ENCODE results near the gene B3GALT6. TPM values are rescaled to one million over a fixed set of nuclear protein-coding genes. Genes with fewer than 3 reads are reported as not detected.
A peak's percentile ranks its signal among the peaks of the same experiment; 100 is the strongest.
"Not testable (repeated sequence)": the region's sequence is repeated elsewhere in the genome, so short reads cannot be mapped to it uniquely, and the experiment has no call there.

Gene B3GALT6
- total RNA-seq, 1 experiment from 2014 or later, result 33.4 TPM

GRCh38 chr1:1248009-1248913 lies 16.2 kb downstream of the B3GALT6 start:
- DNase-seq; H3K9me3 ChIP-seq (replicated peaks); H3K27ac ChIP-seq; H3K36me3 ChIP-seq; H3K27me3 ChIP-seq; H3K4me1 ChIP-seq; H3K4me3 ChIP-seq: not testable (repeated sequence)

DNA sequence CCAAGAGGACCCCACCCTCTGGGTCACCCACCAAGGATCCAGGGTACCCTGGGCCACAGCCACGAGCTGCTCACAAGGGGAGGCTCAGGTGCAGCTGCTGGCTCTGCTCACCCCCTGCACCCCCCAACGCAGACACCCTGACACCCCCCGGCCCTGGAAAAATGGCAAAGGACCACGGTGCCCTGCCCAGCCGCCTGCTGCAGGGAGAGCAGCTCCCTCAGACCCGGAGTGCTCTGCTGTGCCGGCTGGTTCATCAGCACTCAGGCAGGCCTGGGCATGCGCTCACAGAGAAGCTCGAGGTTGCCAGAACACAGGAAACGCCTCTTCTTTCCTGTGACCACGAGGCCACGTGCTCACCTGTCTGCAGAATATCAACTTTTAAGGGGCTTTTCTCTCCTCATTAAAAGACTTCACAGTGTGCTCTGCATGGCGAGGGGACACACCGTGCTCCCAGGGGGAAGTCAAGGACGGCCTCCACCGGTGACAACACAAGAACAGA lies 18.8 kb downstream of the B3GALT6 start:
- H3K27me3 ChIP-seq, result no peaks in the 10 kb centered on the region
- peaks cover 4% of the 10 kb centered on the region; the same call in 1 of the 2 replicates for H3K4me1 ChIP-seq
- no peak overlapping the region for H3K27ac ChIP-seq
- no peaks in the 10 kb centered on the region for H3K9me3 ChIP-seq (replicated peaks)
- peaks cover 20% of the 10 kb centered on the region for H3K36me3 ChIP-seq
- peak in 1 of 2 experiments; percentile 47 for DNase-seq
- H3K4me3 ChIP-seq, result no peak overlapping the region

- peaks cover 30% of the 10 kb centered on the region for H3K36me3 ChIP-seq
- no peaks in the 10 kb centered on the region for H3K27me3 ChIP-seq
- no peak overlapping the region for H3K4me3 ChIP-seq
- no peak overlapping the region for H3K27ac ChIP-seq
- no peaks in the 10 kb centered on the region for H3K9me3 ChIP-seq (replicated peaks)
- DNase-seq, result no peak
- H3K4me1 ChIP-seq, result peaks cover 4% of the 10 kb centered on the region; the same call in 1 of the 2 replicates
Measured at GRCh38 chr1:1253314-1253713, 21.3 kb downstream of the B3GALT6 start.

- H3K36me3 ChIP-seq, result peaks cover 35% of the 10 kb centered on the region
- no peak for DNase-seq
- H3K9me3 ChIP-seq (replicated peaks), result no peaks in the 10 kb centered on the region
- no peak overlapping the region for H3K4me3 ChIP-seq
- H3K4me1 ChIP-seq, result peaks cover 4% of the 10 kb centered on the region; the same call in 1 of the 2 replicates
- H3K27me3 ChIP-seq, result no peaks in the 10 kb centered on the region
- no peak overlapping the region for H3K27ac ChIP-seq
Measured at GRCh38 chr1:1253972-1254666, 22.1 kb downstream of the B3GALT6 start.

DNA sequence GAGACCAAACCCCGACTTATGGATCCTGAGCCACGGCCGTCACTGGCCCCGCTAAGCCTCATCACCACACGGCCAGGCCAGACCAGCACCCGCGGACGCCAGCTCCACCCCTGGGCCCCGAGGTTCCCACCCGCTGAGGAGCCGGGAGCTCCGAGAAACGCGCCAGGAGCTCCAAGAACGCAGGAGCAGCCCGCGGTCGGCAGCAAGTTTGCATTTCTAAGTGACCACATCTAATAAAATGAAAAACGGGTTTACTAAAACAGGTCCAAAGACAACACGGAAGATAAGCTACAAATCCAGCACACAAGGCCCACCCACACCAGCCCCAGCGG lies 22.6 kb downstream of the B3GALT6 start:
- H3K27me3 ChIP-seq, result no peaks in the 10 kb centered on the region
- H3K36me3 ChIP-seq, result peaks cover 38% of the 10 kb centered on the region
- H3K27ac ChIP-seq, result no peak overlapping the region
- no peaks in the 10 kb centered on the region for H3K9me3 ChIP-seq (replicated peaks)
- no peak for DNase-seq
- no peak overlapping the region for H3K4me3 ChIP-seq
- peaks cover 4% of the 10 kb centered on the region; the same call in 1 of the 2 replicates for H3K4me1 ChIP-seq

DNA sequence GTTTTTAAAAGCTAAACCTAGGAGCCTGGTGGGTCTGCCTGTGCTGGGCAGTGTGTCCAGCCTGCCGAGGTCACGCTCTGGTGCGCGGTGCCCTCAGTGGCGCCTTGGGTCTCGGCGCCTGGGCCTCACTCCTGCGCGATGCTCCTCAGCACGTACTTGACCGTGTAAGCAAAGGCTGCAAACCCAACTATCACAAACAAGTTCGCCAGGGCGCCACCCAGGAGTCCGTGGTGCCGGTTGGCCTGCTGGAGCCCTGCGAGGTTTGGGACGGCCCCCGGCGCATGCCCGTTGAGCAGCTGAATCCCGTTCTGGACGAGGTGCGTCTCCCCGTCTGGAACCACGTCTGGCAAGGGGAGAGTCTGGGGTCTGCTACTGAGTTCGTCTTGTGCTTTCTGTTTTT lies 23.0 kb downstream of the B3GALT6 start:
- H3K9me3 ChIP-seq (replicated peaks), result no peaks in the 10 kb centered on the region
- no peak overlapping the region for H3K27ac ChIP-seq
- DNase-seq, result no peak
- no peak overlapping the region for H3K4me3 ChIP-seq
- H3K36me3 ChIP-seq, result peaks cover 41% of the 10 kb centered on the region
- H3K27me3 ChIP-seq, result no peaks in the 10 kb centered on the region
- peaks cover 4% of the 10 kb centered on the region; the same call in 1 of the 2 replicates for H3K4me1 ChIP-seq

GRCh38 chr1:1255611-1256010 lies 23.6 kb downstream of the B3GALT6 start:
- peaks cover 46% of the 10 kb centered on the region for H3K36me3 ChIP-seq
- no peaks in the 10 kb centered on the region for H3K27me3 ChIP-seq
- DNase-seq, result no peak
- no peaks in the 10 kb centered on the region for H3K9me3 ChIP-seq (replicated peaks)
- no peak overlapping the region for H3K4me3 ChIP-seq
- no peak overlapping the region for H3K27ac ChIP-seq
- H3K4me1 ChIP-seq, result peaks cover 4% of the 10 kb centered on the region; the same call in 1 of the 2 replicates

- H3K4me3 ChIP-seq, result no peak overlapping the region
- H3K27me3 ChIP-seq, result no peaks in the 10 kb centered on the region
- no peak overlapping the region for H3K27ac ChIP-seq
- no peaks in the 10 kb centered on the region for H3K4me1 ChIP-seq
- no peak for DNase-seq
- H3K9me3 ChIP-seq (replicated peaks), result no peaks in the 10 kb centered on the region
- H3K36me3 ChIP-seq, result peaks cover 62% of the 10 kb centered on the region
Measured at GRCh38 chr1:1256956-1257871, 25.2 kb downstream of the B3GALT6 start.

DNA sequence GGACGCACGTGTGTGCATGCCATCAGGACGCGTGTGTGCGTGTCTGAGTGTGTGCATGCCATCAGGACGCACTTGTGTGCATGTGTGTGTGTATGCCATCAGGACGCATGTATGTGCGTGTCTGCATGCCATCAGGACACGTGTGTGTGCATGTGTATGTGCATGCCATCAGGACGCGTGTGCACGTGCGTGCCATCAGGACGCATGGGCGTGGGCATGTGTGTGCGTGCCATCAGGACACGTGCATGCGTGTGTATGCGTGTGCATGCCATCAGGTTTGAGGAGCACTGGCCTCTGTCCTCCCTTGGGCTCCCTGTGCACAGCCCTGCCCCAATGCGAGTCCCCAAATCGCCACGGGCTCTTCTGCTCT lies 27.1 kb downstream of the B3GALT6 start:
- no peak for DNase-seq
- Histone ChIP-seq H3K4me3 (no peak overlapping the region), H3K27ac (no peak overlapping the region), H3K4me1 (no peaks in the 10 kb centered on the region), H3K27me3 (no peaks in the 10 kb centered on the region), H3K36me3 (peaks cover 74% of the 10 kb centered on the region), H3K9me3 (replicated peaks) (no peaks in the 10 kb centered on the region)

DNA sequence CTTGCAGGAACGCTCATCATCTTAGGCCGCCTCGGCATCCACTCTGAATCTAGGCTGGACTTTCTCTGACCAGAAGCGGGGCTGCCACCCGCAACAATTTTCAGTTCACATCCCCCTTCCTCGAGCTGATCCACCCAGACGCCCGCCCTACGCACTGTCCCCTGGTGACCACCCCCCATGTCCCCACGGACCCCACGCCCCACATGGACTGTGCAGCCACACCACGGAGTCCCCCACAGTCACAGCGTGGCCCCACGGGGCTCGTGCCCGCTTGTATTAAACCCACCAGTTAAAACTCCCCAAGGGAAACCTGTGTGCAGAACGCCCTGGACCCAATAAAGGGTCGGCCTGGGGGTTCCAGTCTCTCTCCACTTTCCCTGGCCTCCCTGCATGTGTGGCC lies 27.5 kb downstream of the B3GALT6 start:
- H3K27ac ChIP-seq, result no peak overlapping the region
- peaks cover 76% of the 10 kb centered on the region for H3K36me3 ChIP-seq
- no peak overlapping the region for H3K4me3 ChIP-seq
- no peaks in the 10 kb centered on the region for H3K27me3 ChIP-seq
- H3K9me3 ChIP-seq (replicated peaks), result no peaks in the 10 kb centered on the region
- DNase-seq, result no peak
- no peaks in the 10 kb centered on the region for H3K4me1 ChIP-seq

DNA sequence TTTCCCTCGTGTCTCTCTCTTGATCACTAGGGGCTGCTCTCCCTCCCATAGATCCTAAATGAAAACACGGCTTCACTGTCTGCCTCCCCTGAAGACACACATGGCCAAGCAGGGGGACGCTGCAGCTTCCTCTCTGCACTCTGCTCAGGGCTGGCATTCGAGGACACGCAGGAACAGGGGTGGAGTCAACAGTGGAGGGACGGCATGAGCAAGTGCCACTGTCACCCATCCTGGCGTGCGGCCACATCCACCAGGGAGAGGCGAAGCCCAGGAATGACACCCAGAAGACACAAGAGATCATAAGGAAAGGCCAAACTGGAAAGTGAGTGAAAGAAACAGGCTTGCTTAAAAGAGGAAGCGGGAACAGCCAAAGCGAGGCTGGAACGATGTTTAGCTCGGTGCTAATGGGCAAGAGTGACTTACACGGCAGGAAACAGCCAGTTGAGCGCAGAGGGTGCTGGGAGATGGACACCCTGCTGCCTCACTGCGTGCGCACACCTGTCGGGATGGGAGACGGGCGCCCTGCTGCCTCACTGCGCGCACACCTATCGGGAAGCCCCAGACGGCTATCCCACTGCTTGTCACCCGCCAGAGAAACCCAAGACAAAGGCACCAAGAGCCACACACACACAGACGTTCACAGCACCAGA lies 28.0 kb downstream of the B3GALT6 start:
- Histone ChIP-seq H3K36me3 (peaks cover 76% of the 10 kb centered on the region), H3K4me3 (no peak overlapping the region), H3K27me3 (no peaks in the 10 kb centered on the region), H3K27ac (no peak overlapping the region), H3K4me1 (peaks cover 3% of the 10 kb centered on the region; the same call in 1 of the 2 replicates), H3K9me3 (replicated peaks) (no peaks in the 10 kb centered on the region)
- DNase-seq, result no peak

DNA sequence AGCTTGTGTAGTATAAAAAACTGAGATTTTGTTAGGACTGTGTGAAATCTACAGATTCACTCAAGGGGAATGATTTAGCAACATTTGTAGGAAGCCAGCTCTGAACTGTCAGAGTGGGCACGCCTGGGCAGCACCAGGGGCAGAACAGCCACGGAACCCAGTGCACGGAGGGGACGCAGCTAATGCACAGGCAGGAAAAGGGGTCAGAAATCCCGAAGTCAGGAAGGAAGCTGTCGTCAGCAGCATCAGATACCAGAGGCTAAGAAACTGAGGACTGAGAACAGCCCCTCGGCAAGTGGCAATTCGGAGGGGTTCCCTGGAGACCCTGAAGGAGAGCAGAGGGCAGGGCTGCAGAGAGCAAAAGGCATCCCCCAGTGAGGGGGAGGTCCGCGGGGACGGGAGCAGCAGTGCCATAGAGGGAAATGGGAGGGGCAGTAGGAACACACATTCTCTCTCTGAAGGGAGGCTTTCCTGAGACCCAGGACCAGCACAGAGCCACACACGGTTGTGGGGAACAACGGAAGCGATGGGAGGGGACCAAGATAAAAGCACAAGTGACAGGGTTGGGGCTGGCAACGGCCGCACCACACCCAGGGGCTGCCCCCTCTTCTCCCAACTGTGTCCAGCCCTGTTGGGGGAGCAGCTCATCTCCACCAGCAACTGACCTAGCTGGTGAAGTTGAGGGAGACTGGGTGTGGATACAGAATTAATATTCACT lies 29.0 kb downstream of the B3GALT6 start:
- H3K9me3 ChIP-seq (replicated peaks), result no peaks in the 10 kb centered on the region
- H3K27ac ChIP-seq, result no peak overlapping the region
- H3K4me3 ChIP-seq, result no peak overlapping the region
- H3K4me1 ChIP-seq, result peaks cover 4% of the 10 kb centered on the region; the same call in 1 of the 2 replicates
- no peak for DNase-seq
- H3K36me3 ChIP-seq, result peaks cover 70% of the 10 kb centered on the region
- no peaks in the 10 kb centered on the region for H3K27me3 ChIP-seq

GRCh38 chr1:1262071-1262470 lies 30.0 kb downstream of the B3GALT6 start:
- Histone ChIP-seq H3K9me3 (replicated peaks) (no peaks in the 10 kb centered on the region), H3K36me3 (peaks cover 71% of the 10 kb centered on the region), H3K4me1 (peaks cover 4% of the 10 kb centered on the region; the same call in 1 of the 2 replicates), H3K27ac (no peak overlapping the region), H3K27me3 (no peaks in the 10 kb centered on the region), H3K4me3 (no peak overlapping the region)
- no peak for DNase-seq
